ENCODE measurements around the gene IFNL1.
"Not testable (repeated sequence)": the region's sequence is repeated elsewhere in the genome, so short reads cannot be mapped to it uniquely, and the experiment has no call there.

IFNL1 gene

DNA sequence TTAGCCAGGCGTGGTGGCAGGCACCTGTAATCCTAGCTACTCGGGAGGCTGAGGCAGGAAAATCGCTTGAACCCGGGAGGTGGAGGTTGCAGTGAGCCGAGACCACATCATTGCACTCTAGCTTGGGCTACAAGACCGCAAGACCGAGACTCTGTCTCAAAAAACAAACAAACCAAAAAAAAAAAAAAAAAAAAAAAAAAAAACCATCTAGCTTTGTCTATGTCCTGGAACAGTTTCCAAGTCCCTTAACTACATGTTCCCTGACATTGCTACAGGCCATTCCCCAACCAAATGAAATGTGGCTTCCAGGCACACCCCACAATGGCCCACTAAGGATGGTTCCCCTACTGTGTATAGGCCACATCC is 13.1 kb downstream of the IFNL1 start:
- DNase-seq: not testable (repeated sequence)

- DNase-seq: no peak
Measured at GRCh38 chr19:39310558-39311311, 14.5 kb downstream of the IFNL1 start.

DNA sequence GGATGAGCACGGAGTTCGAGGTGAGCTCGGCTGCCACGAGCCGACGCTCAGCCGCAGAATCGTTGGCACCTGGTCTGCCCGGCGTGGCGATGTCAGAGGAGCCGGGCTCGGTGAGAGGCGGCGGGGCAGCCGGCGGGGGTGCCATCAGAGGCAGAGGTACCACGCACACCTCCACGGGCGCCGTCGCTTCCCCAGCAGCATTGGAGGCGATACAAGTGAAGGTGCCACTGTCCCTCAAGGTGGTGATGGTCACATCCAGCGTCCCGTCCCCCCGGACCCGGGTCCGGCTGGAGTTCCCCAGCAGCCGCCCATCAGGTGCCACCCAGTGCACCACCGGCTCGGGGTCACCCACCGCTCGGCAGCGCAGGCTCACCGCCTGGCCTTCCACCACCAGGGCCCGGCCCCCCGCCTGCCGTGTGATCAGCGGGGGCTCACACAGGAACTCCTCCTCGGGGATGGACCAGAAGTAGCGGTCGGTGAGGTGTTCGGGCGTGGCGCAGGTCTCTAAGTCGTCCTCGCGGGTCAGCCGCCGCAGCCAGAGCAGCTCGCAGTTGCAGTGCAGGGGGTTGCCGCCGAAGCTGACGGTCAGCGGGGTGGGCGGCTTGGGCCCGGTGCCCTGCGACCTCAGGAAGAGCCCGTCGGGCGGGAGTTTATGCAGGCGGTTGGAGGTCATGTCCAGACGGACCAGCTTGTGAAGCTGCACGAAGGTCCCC is 18.0 kb downstream of the IFNL1 start:
- DNase-seq: no peak

- DNase-seq: no peak
Measured at GRCh38 chr19:39315933-39316332, 19.7 kb downstream of the IFNL1 start.

DNA sequence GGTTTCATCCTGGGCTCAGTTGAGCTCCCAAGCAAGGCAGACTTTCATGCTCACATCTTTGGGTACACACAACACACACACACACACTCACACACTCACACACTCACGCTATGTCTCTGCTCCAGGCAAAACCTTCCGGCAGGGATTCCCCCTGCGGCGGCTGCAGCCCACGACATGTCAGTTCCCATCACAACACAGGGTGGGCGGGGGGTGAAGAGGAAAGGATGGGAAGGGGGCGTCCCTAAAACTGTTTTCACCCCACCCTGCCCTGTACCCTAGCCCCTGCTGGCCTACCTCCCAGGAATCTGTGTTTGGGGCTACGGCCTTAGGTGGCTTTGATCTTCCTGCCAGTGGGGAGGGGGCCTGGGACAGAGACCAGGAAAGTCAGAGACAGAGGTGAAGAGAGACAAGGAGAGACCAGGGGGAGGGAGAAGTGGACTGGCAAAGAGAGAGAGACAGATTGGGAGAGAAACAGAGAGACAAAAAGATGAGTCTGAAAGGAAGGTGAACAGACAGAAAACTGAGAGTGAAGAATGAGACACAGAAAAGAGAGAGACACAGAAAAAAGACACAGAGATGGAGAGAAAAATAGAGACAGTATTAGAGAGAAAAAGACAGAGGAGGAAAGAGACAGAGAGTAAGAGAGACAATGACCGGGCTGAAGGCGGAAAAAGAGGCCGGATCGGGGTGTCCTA is 20.6 kb downstream of the IFNL1 start:
- no peak for DNase-seq

- no peak for DNase-seq
Measured at GRCh38 chr19:39317476-39317875, 21.3 kb downstream of the IFNL1 start.

GRCh38 chr19:39318071-39318470 is 21.9 kb downstream of the IFNL1 start:
- DNase-seq: no peak

DNA sequence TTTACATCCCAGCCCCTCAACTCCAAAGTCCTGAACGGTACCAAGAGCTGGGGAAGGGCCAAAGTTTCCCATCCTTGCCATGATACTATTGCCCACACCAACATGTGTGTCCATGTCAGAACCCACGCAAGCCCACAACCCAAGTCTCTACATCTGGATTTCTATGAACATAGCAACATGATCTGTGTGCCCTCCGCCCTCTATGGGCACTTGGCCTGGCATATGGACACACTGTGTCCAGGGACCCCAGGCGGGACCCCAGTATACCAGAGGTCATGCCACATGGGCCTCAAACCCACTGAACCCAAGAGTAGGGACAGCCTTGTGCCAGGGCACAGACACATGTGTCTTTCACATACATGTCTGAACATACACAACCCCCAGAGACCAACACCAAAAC is 22.5 kb downstream of the IFNL1 start:
- no peak for DNase-seq

DNA sequence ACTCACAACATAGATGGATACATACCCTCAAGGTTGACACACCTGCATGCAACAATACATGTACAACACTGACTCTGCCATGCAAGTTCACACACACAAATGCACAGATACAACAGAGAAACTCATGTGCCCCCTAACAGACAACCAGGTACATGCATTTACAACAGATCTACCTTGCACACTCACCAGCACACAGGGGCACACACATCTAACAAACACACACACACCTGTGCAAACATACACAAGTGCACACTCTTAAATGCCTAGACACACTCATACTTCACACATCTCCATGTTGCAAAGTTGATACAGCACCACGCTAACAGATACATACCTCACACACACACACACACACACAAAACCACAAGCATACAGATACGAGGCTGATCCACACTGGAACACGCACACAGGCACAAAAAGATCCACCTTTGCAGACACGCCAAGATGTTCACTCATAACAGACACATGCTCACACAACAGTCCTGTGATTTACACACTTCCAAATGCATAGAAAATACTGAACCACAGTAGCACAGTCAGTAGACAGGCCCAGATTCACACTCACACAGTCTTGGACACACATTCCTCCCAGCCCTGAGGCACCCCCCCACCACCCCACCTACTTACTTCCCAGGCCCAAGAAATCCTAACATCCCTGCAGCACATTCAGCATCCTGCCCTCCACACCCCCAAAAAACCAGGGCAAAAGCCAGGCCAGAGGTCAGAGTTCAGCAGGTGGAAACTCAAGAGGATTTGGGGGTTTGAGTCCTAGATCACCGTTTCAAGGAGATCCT is 23.1 kb downstream of the IFNL1 start:
- DNase-seq: no peak

DNA sequence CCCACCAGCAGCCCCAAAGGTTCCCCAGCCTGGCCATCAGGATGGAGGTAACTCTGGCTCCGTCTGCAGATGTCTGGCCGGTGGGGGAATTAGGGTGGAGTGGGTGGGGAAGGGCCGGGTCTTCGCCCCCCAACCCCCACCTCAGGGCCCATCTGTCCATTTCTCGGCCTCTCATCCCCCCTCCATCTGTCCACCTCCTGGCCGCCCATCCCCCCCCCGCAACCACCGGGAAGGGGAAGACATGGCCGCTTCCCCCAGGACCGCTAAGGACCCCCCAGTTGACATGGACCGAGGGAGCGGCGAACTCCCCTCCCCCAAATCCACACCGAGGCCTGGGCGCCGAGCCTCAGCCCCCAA is 23.7 kb downstream of the IFNL1 start:
- DNase-seq: no peak

DNA sequence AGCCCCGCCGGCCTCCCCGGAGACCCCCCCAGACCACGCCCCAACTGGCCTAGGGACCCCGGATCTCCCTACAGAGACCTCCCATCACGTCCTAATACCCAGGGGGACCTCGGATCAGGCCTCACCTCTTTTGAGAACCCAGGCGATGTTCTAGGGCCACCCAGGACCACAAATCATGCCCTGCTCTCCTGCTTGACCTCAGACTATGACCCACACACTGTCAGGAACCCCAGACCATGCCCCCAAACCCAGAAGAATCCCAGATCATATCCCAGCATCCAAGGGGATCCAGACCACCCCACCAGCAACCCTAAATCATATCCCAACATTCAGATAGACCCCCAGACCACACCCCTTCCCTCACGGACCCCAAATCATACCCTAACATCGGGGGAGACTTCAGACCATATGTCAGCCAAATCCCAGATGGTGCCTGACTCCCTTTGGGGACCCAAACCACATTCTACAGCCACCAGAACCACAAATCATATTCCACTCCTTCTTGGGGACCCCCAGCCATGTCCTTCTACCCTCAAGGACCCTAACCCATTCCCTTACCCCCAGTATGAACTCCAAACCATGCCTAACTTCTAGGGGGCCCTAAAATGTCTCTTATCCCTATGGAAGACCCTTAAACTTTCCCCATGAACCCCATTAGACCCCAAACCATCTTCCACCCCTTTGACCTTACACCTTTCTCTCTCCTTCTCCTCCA is 25.1 kb downstream of the IFNL1 start:
- DNase-seq: no peak

DNA sequence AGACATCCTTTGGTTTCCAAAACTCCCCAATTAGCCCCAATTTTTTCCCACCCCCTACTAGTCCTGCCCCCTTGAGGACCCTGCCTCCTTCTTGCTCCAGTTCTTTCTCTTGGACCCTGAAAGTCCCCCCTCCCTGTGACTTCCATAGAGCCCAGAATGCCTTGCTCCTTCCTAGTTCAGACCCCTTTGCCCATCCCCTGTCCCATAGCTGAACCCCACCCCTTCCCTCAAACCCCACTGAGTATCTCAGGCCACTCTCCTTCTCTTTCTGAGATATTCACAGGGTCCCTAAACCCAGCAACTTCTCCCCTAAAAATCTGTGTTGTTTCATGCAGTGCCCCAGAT is 25.6 kb downstream of the IFNL1 start:
- no peak for DNase-seq

GRCh38 chr19:39324242-39324842 is 28.1 kb downstream of the IFNL1 start:
- DNase-seq: no peak

DNA sequence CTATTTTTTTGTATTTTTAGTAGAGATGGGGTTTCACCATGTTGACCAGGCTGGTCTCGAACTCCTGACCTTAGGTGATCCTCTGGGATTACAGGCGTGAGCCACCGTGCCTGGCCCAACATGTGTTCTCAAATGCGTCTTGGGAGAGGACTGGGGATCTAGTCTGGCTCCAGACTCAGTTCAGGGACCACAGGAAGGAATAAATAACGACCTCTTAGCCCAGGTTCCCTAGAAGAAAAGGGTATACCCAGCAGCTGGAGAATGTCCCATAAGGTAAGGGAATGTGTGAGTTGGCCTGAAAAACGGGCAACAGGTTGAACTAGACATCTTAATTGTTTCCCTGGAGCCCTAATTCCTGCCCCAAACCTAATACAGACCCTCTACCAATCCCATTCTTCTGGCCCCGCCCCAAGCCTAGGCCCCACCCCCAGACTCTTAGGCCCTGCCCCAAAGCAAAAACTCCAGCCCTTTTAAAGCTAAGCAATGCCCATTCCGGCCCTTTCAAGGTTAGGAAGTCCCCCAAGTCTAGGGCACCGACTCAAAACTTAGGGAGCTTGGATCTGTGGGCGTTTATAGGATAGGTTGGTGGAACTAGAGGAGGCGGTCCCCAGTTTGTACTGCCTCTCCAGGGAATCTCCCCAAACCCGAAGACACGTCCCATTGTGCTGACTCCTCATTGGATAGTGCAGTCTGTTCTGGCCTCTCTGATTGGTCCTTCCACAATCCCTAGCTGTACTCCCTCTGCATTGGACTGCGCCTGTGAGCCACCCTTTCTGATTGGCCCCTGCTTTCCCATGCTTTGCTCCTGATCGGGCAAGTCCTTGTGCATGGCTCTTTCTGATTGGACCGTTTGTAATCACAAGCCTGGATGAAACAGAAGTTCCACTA is 29.8 kb downstream of the IFNL1 start:
- DNase-seq: no peak

DNA sequence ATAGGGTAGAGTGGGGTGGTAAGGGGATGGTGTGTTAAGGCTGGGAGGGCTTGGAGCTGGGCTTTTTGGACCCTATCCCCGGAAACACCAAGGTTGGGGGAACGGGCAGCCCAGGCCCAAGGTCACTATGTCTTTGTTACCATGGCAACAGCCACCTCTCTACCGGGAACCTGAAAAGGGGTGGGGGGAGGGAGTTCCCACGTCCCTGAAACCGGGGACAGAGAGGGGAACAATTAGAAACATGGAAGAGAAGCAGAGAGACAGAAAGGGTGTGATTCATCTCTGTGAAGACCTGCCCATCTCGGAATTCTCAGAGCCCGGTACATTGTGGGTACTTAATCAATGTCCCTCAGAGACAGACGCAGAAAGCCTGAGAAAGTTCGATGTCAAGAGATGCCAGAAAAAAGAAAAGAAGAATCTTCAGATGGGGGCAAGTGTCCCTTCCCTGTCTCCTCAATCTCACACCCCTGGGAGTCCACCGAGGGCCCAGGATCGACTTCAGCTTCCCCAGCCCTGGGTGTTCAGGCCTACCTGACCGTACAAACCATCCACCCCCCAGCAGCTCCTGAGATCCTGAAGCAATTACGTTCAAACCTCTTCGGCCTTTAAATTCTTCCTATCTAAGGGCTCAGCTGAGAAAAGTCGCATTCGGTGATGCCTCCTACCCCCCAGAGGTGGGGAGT is 31.3 kb downstream of the IFNL1 start:
- no peak for DNase-seq

DNA sequence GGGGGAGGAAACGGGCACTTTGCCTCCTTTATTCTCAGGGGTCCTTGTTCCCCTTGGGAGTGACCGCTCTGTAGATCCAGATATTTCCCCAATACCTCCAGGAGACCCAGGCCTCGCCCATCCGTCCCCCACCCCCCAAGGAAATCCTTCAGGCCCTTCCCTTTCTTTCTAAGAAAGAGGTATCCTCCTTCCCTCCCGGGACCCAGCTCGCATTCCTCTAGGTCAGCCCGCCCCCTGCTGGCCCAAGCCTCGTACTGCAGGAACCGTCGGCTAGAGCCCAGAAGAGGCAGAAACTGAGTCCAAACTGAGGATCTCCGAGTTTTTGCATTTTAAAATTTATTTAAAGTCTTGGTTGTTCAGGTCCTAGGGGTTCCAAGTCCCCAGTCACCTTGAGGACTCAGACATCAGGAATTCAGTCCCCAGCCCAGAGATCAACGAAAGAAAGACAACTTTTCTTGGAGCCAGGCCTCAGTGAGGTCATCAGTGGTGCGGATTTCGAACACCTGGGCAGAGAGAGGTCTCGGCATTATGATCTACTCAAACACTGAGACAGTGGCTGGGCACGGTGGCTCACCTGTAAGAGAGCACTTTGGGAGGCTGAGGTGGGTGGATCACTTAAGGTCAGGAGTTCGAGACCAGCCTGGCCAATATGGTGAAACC is 32.0 kb downstream of the IFNL1 start:
- DNase-seq: peak; percentile 86

DNA sequence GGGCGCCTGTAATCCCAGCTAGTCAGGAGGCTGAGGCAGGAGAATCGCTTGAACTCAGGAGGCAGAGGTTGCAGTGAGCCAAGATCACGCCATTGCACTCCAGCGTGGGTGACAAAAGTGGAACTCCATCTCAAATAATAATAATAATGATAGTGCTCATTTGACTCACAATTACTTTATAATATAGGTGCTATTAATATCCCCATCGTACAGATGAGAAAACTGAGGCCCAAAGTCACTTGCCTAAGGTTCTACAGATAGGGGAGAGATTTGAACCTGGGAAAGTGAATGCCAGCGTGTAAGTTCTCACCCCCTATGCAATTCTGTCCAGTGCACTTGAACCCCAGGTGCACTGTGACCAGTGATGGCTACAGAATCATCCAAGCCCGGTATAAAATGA is 33.7 kb downstream of the IFNL1 start:
- DNase-seq: no peak

DNA sequence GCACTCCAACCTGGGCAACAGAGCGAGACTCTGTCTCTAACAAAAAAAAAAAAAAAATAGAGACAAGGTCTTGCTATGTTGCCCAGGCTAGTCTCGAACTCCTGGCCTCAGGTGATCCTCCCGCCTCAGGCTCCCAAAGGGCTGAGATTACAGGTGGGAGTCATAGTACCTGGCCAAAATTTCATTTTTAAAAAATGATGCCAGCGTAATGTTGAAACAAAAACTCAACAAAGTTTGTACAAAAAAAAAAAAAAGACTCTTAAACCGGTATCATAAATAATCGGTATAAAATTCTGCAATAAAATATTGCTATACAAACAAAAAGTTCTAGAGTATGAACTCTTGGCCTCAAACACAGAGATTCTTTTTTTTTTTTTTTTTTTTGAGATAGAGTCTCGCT is 36.1 kb downstream of the IFNL1 start:
- DNase-seq: no peak

DNA sequence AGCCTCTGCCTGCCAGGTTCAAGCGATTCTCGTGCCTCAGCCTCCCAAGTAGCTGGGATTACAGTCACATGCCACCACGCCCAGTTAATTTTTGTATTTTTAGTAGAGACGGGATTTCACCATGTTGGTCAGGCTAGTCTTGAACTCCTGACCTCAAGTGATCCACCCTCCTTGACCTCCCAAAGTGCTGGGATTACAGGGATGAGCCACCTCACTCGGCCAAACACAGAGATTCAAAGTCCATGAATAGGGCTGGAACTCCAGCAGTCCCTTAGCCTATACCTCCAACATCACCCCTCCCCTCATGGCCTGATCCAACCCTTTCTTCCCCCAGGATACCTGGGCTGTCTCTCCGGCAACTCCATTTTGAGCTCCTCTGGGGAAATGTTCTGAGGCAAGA is 36.5 kb downstream of the IFNL1 start:
- DNase-seq: not testable (repeated sequence)

GRCh38 chr19:39333507-39333906 is 37.3 kb downstream of the IFNL1 start:
- DNase-seq: no peak
